Chondrocyte (in vitro differentiated cells): ENCODE data around the gene GOLGA8B. TPM values are rescaled to one million over a fixed set of nuclear protein-coding genes. Genes with fewer than 3 reads are reported as not detected.

Source experiments
- DNase-seq: peaks from one replicate; pipeline ENCODE4 v3.0.0; 2021; ENCODE audit warnings: mixed read lengths, low spot score
- H3K27ac Mint-ChIP-seq: one replicate; pipeline ENCODE4 v1.8.0; 2021; ENCODE audit warnings: mild to moderate bottlenecking, moderate library complexity, mixed read lengths; ENCODE audit not compliant: unreplicated experiment
- H3K27me3 Mint-ChIP-seq: 2 replicates; pipeline ENCODE4 v1.8.0; 2021; ENCODE audit warnings: low read depth, mixed read lengths
- H3K36me3 Mint-ChIP-seq: 2 replicates; pipeline ENCODE4 v1.8.0; 2021; ENCODE audit warnings: low read depth, mixed read lengths
- H3K4me1 Mint-ChIP-seq: 2 replicates; pipeline ENCODE4 v1.8.0; 2021; ENCODE audit warnings: low read depth, mild to moderate bottlenecking, mixed read lengths
- H3K4me3 Mint-ChIP-seq: one replicate; pipeline ENCODE4 v1.8.0; 2021; ENCODE audit warnings: mild to moderate bottlenecking, moderate library complexity, mixed read lengths; ENCODE audit not compliant: unreplicated experiment
- H3K9me3 Mint-ChIP-seq: 2 replicates; pipeline ENCODE4 v1.8.0; 2021; ENCODE audit warnings: low read depth, mixed read lengths
- total RNA-seq: library from RNA; stranded (reverse); gene quantifications from 3 replicates; pipeline ENCODE4 v1.2.1, GENCODE V29; 2021
- TF ChIP-seq, protein P1 (sequence below): fragments of 200-600 bp; sonication (generic); IDR thresholded peaks from 2 replicates; pipeline ENCODE4 v1.5.0; 2021; ENCODE audit warnings: antibody characterized with exemption, mild to moderate bottlenecking, moderate library complexity

The GOLGA8B gene
- total RNA-seq, 1 donor from 2014 or later, result 42.8 TPM

DNA sequence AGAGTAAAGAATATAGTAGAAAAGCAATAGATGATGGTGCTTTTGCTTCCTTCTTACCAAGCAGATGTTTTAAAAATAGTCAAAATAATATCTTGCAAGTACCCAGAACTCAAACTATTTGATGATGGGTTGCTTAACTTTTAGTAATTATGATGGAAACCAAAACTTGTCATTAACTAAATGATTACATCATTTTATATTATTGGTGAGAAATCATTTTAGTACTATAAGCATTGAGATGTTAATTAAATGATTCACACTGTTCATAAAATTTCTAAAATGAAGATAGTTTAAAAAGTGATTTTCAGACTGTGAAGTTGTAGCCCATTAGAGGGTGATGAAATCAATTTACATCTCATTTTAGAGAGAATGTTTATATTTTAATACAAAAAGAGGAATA is 24.4 kb upstream of the GOLGA8B start:
- no peaks in the 10 kb centered on the region for H3K36me3 Mint-ChIP-seq
- H3K27ac Mint-ChIP-seq, result no peak overlapping the region
- TF ChIP-seq, protein P1, sequence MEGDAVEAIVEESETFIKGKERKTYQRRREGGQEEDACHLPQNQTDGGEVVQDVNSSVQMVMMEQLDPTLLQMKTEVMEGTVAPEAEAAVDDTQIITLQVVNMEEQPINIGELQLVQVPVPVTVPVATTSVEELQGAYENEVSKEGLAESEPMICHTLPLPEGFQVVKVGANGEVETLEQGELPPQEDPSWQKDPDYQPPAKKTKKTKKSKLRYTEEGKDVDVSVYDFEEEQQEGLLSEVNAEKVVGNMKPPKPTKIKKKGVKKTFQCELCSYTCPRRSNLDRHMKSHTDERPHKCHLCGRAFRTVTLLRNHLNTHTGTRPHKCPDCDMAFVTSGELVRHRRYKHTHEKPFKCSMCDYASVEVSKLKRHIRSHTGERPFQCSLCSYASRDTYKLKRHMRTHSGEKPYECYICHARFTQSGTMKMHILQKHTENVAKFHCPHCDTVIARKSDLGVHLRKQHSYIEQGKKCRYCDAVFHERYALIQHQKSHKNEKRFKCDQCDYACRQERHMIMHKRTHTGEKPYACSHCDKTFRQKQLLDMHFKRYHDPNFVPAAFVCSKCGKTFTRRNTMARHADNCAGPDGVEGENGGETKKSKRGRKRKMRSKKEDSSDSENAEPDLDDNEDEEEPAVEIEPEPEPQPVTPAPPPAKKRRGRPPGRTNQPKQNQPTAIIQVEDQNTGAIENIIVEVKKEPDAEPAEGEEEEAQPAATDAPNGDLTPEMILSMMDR, result no peak
- DNase-seq, result no peak
- peaks cover 62% of the 10 kb centered on the region for H3K27me3 Mint-ChIP-seq
- no peaks in the 10 kb centered on the region for H3K4me1 Mint-ChIP-seq
- no peaks in the 10 kb centered on the region for H3K9me3 Mint-ChIP-seq
- no peak overlapping the region for H3K4me3 Mint-ChIP-seq

DNA sequence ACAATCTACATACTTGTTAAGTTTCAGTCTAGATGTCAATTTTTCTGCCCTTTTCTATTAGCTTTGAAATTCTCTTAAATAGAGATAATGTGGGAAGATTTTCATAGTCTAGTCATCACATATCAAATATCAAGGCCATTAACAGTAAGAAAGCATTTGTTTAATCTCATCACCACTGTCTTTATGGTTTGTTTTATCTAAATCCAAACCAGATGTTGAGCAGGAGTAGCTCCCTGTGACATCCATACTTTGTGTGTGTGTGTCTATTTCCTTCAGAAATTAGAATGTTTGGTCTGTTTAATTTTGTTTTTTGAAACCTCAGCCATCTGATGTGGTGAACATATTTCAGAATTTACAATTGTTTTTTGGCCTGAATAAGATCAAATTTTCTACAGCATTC is 23.1 kb upstream of the GOLGA8B start:
- TF ChIP-seq, protein P1, result no peak
- Mint-ChIP-seq H3K4me1 (no peaks in the 10 kb centered on the region), H3K27me3 (peaks cover 57% of the 10 kb centered on the region), H3K9me3 (no peaks in the 10 kb centered on the region), H3K36me3 (no peaks in the 10 kb centered on the region), H3K4me3 (no peak overlapping the region), H3K27ac (no peak overlapping the region)
- DNase-seq, result no peak

DNA sequence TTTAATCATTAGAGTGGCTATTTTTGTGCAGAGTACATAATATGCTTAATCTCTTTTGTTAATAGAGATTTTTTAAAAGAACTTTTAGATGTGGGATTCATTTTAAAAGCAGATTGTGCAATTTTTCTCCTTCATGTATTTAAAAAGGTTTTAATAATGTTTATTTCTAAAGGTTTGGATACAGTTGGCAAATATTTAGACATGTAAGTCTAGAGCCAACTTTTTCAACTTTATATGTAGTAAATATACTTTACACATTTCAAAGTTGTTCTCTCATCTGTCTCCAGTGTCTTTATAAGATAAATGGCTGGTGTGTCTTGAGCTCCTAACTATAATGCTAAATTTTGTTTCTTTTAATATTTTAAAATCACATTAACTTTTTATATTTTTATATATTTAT is 22.7 kb upstream of the GOLGA8B start:
- Mint-ChIP-seq H3K4me1 (no peaks in the 10 kb centered on the region), H3K27ac (no peak overlapping the region), H3K4me3 (no peak overlapping the region), H3K9me3 (no peaks in the 10 kb centered on the region), H3K36me3 (no peaks in the 10 kb centered on the region), H3K27me3 (peaks cover 54% of the 10 kb centered on the region)
- no peak for DNase-seq
- TF ChIP-seq, protein P1, result no peak

DNA sequence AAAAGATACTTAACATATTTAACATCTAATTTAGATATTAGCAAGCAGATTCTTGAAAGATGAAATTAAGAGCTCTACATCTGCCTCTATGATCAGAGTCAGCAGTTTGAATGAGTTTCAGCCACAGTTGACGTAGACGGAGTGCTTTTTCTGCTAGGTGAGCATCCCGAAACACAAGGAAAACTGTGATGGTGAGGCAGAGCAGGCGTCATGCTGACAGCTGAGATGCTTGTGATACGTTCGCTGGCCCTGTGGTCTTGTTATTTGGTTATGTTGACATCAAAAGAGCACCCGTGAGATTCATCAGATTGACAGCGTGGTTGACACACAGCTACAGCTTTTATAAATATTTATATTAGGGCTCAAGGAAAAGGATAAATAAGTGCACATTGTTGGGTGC is 19.6 kb upstream of the GOLGA8B start:
- Mint-ChIP-seq H3K36me3 (no peaks in the 10 kb centered on the region), H3K9me3 (no peaks in the 10 kb centered on the region), H3K4me3 (no peak overlapping the region), H3K4me1 (no peaks in the 10 kb centered on the region), H3K27ac (no peak overlapping the region), H3K27me3 (peaks cover 53% of the 10 kb centered on the region)
- no peak for DNase-seq
- TF ChIP-seq, protein P1, result no peak

DNA sequence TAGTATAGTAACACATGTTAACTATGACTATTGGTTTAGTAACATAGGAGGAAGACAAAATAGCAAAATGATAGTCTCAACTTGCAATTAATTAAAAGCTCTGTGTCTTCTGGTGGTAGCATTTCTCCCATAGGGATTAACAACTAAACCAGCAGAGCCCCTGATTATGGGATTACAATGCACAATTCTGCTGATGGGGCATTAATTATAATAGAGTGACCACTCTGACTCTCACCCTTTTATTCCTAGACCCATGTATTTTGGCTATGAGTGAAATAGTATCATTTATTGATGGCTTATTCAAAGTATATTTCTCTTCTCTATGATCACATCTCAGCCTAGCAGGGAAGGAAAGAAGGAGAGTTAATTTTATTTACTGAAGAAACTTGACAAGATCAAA is 17.5 kb upstream of the GOLGA8B start:
- Mint-ChIP-seq H3K36me3 (no peaks in the 10 kb centered on the region), H3K27me3 (peaks cover 44% of the 10 kb centered on the region), H3K27ac (no peak overlapping the region), H3K9me3 (no peaks in the 10 kb centered on the region), H3K4me3 (no peak overlapping the region), H3K4me1 (no peaks in the 10 kb centered on the region)
- TF ChIP-seq, protein P1, result no peak
- no peak for DNase-seq
